ENCODE measurements around the gene CSF1. TPM values are rescaled to one million over a fixed set of nuclear protein-coding genes. Genes with fewer than 3 reads are reported as not detected.

CSF1 gene
- total and polyA plus RNA-seq, 7 donors: 3.0 to 118 (median 21.8) TPM

DNA sequence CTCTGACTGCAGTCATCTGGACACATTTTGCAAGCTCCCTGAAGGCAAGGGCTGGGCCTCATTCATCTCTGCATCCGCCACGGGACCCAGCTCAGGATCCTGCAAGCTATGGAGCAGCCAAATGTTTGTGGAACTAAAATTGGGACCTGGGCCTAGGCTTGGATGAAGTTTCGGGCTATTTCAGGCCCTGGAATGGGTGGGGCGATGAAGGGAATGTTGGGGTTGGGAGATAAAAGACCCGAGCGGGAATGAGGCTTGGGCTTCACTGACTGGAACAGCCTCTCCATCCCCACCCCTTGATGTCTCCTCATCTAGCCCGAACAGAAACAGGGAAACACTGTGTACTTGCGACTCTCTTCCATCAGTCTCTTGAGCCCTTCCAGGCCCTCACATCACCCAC, 66.6 kb downstream of the CSF1 start:
- intact Hi-C loops (cut with DNase I): no loop called here
- no peaks in the 10 kb centered on the region for H3K9me3 ChIP-seq
- H3K36me3 ChIP-seq: no peaks in the 10 kb centered on the region
- WGBS, 2 donors: 88 to 92% methylated on average over 8 of the region's 8 CpGs
- DNase-seq: no peak
- H3K4me3 ChIP-seq: no peak overlapping the region
- TF ChIP-seq, protein P1, sequence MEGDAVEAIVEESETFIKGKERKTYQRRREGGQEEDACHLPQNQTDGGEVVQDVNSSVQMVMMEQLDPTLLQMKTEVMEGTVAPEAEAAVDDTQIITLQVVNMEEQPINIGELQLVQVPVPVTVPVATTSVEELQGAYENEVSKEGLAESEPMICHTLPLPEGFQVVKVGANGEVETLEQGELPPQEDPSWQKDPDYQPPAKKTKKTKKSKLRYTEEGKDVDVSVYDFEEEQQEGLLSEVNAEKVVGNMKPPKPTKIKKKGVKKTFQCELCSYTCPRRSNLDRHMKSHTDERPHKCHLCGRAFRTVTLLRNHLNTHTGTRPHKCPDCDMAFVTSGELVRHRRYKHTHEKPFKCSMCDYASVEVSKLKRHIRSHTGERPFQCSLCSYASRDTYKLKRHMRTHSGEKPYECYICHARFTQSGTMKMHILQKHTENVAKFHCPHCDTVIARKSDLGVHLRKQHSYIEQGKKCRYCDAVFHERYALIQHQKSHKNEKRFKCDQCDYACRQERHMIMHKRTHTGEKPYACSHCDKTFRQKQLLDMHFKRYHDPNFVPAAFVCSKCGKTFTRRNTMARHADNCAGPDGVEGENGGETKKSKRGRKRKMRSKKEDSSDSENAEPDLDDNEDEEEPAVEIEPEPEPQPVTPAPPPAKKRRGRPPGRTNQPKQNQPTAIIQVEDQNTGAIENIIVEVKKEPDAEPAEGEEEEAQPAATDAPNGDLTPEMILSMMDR (IDR thresholded peaks at IDR 0.05): no peak
- TF ChIP-seq POLR2A (IDR thresholded peaks at IDR 0.05) (no peak), EP300 (IDR thresholded peaks at IDR 0.05) (no peak)
- no peaks in the 10 kb centered on the region for H3K27me3 ChIP-seq
- peak overlapping the region in 1 of 4 donors; percentile 52 for H3K27ac ChIP-seq
- peaks cover 0 to 24% (median 19%) of the 10 kb centered on the region in 4 donors for H3K4me1 ChIP-seq

GRCh38 chr1:109977657-109978378, 67.2 kb downstream of the CSF1 start:
- Histone ChIP-seq H3K27me3 (no peaks in the 10 kb centered on the region), H3K4me3 (no peak overlapping the region), H3K27ac (peak overlapping the region in 1 of 4 donors; percentile 52), H3K9me3 (no peaks in the 10 kb centered on the region), H3K36me3 (no peaks in the 10 kb centered on the region), H3K4me1 (peaks cover 0 to 24% (median 19%) of the 10 kb centered on the region in 4 donors)
- intact Hi-C loops (cut with DNase I): no loop called here
- DNase-seq: no peak
- 87 to 93% methylated on average over 12 of the region's 12 CpGs for WGBS, 2 donors
- no peak for TF ChIP-seq EP300 (IDR thresholded peaks at IDR 0.05)
- TF ChIP-seq, protein P1 (IDR thresholded peaks at IDR 0.05): no peak
- no peak for TF ChIP-seq POLR2A (IDR thresholded peaks at IDR 0.05)
- no peak for TF ChIP-seq POLR2AphosphoS5 (IDR thresholded peaks at IDR 0.05)

DNA sequence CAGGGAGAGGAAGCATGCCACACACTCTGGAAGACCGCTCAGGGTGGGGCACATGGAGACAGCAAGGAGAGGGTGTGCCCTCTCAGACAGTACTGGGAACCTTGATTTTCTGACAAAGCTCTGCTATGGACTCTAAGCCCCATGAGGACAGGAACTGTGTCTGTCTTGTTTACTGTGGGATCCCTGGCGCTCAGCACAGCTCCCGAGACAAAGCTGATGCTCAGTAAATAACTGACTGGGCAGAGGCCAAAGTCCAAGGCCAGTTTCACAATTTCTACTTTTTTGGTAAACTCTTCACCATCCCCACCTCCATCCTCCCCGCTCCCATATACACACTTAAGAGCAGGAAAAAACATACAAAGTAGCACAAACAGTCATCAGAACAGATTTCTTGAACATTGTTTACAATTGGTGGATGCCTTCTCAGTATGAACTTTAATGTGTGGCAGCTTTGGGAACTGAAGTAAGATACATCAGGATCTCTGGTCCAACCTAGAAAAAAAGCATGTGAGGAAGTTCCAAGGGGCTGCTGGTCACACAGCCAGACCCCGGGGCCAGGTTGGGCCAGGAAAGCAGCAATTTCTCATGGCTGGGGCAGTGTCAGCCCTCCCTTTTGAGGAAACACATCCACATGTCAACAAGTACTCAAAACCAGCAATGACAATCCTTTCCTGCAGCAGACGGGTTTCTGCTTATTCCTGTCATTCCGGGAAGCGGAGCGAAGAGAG, 68.3 kb downstream of the CSF1 start:
- WGBS, 2 donors: 64 to 72% methylated on average over 9 of the region's 9 CpGs
- H3K4me3 ChIP-seq: no peak overlapping the region
- H3K4me1 ChIP-seq: peaks cover 0 to 25% (median 22%) of the 10 kb centered on the region in 4 donors
- peak overlapping the region in 2 of 4 donors; percentile 39 to 52 for H3K27ac ChIP-seq
- no peaks in the 10 kb centered on the region for H3K9me3 ChIP-seq
- TF ChIP-seq POLR2A (IDR thresholded peaks at IDR 0.05): no peak
- TF ChIP-seq POLR2AphosphoS5 (IDR thresholded peaks at IDR 0.05): no peak
- TF ChIP-seq, protein P1 (IDR thresholded peaks at IDR 0.05): no peak
- no peak for TF ChIP-seq EP300 (IDR thresholded peaks at IDR 0.05)
- H3K36me3 ChIP-seq: no peaks in the 10 kb centered on the region
- intact Hi-C loops (cut with DNase I): no loop called here
- H3K27me3 ChIP-seq: no peaks in the 10 kb centered on the region
- no peak for DNase-seq

DNA sequence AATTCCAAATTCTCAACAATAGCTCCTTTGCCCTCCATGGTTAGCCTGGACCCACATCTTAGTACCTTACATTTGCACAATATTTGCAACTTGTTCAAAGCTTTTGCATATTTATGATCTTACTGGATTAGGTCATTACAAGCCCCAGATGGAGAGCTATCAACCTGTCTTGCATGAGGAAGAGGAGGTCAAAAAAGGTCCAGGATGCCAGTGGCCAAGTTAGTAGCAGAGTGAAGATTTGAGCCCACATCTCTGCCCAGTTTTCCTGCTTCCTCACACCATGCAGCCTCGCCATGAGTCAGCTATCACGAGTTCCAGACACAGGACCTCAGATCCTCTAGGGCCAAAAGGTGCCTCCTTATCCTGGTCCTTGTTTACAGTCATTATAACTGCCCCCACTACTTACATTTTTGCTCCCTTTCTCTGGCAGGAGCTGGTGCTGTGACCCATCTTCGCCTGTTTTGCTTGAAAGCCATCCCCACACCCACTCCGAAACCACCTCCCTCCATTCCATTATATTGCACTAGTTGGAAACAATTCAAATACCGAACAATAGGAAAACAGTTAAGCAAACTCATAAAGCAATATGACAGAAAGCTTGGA, 68.9 kb downstream of the CSF1 start:
- WGBS, 2 donors: 17 to 42% methylated on average over 5 of the region's 5 CpGs
- Histone ChIP-seq H3K9me3 (no peaks in the 10 kb centered on the region), H3K4me3 (no peak overlapping the region), H3K36me3 (no peaks in the 10 kb centered on the region), H3K27ac (peak overlapping the region in 2 of 4 donors; percentile 39 to 52), H3K27me3 (no peaks in the 10 kb centered on the region), H3K4me1 (peaks cover 0 to 30% (median 25%) of the 10 kb centered on the region in 4 donors)
- intact Hi-C loops (cut with DNase I): loop anchor here (5.0 kb wide), 3 partner anchors 67 to 337 kb away; partner anchors contain the start of gene CSF1
- DNase-seq: no peak
- TF ChIP-seq POLR2AphosphoS5 (IDR thresholded peaks at IDR 0.05) (peak in 1 of 4 donors; percentile 18), POLR2A (IDR thresholded peaks at IDR 0.05) (no peak)

Other genes starting within 250 kb of the CSF1 start
- 100 to 1,000 TPM in 1 of 4 donors, 10 to 100 TPM in 3; 42.5 to 139 (median 60.5) TPM for gene GSTM2, start 242.8 kb upstream of the CSF1 start, total RNA-seq
- 10 to 100 TPM in 2 of 3 donors, 1 to 10 TPM in 1; 4.9 to 22.3 (median 12.6) TPM for gene GSTM2, start 242.8 kb upstream of the CSF1 start, polyA plus RNA-seq
- gene GSTM1, start 223.0 kb upstream of the CSF1 start, total RNA-seq: 10 to 100 TPM in 1 of 4 donors, not detected in 3; 12.7 TPM
- gene GSTM1, start 223.0 kb upstream of the CSF1 start, polyA plus RNA-seq: 10 to 100 TPM in 2 of 3 donors, under 1 TPM in 1; 0.39 to 27.6 (median 21.3) TPM
- gene GSTM5, start 198.6 kb upstream of the CSF1 start, total RNA-seq: 1 to 10 TPM; 2.7 to 8.0 (median 3.5) TPM
- 10 to 100 TPM in 1 of 3 donors, 1 to 10 TPM in 2; 2.5 to 11.4 (median 2.7) TPM for gene GSTM5, start 198.6 kb upstream of the CSF1 start, polyA plus RNA-seq
- 100 to 1,000 TPM in 3 of 4 donors, 10 to 100 TPM in 1; 61.1 to 143 (median 122) TPM for gene GSTM3, start 169.8 kb upstream of the CSF1 start, total RNA-seq
- 10 to 100 TPM; 21.6 to 64.3 (median 40.2) TPM for gene GSTM3, start 169.8 kb upstream of the CSF1 start, polyA plus RNA-seq
- gene EPS8L3, start 146.9 kb upstream of the CSF1 start, total RNA-seq: 1 to 10 TPM in 2 of 4 donors, not detected in 2; 1.1 to 1.4 TPM
- gene EPS8L3, start 146.9 kb upstream of the CSF1 start, polyA plus RNA-seq: 100 to 1,000 TPM in 1 of 3 donors, 10 to 100 TPM in 2; 81.7 to 212 (median 84.4) TPM
- 10 to 100 TPM; 58.2 to 76.7 (median 73.4) TPM for gene AHCYL1, start 73.9 kb downstream of the CSF1 start, total RNA-seq
- gene AHCYL1, start 73.9 kb downstream of the CSF1 start, polyA plus RNA-seq: 10 to 100 TPM; 42.6 to 57.3 (median 49.1) TPM
- 10 to 100 TPM; 32.8 to 47.8 (median 36.1) TPM for gene STRIP1, start 123.8 kb downstream of the CSF1 start, total RNA-seq
- 10 to 100 TPM in 1 of 3 donors, 1 to 10 TPM in 2; 7.9 to 24.8 (median 9.6) TPM for gene STRIP1, start 123.8 kb downstream of the CSF1 start, polyA plus RNA-seq
- gene ALX3, start 159.8 kb downstream of the CSF1 start, total RNA-seq: not detected
- gene ALX3, start 159.8 kb downstream of the CSF1 start, polyA plus RNA-seq: under 1 TPM in 1 of 3 donors, not detected in 2; 0.13 TPM
- under 1 TPM in 1 of 4 donors, not detected in 3; 0.33 TPM for gene UBL4B, start 201.6 kb downstream of the CSF1 start, total RNA-seq
- under 1 TPM in 1 of 3 donors, not detected in 2; 0.06 TPM for gene UBL4B, start 201.6 kb downstream of the CSF1 start, polyA plus RNA-seq
- under 1 TPM in 3 of 4 donors, not detected in 1; 0.36 to 0.83 (median 0.41) TPM for gene SLC6A17, start 239.6 kb downstream of the CSF1 start, total RNA-seq
- under 1 TPM in 2 of 3 donors, not detected in 1; under 0.01 to 0.20 TPM for gene SLC6A17, start 239.6 kb downstream of the CSF1 start, polyA plus RNA-seq